MCF 10A (cell line): Measurements from ENCODE around the gene HSD17B7. TPM values are rescaled to one million over a fixed set of nuclear protein-coding genes. Genes with fewer than 3 reads are reported as not detected.
"Not testable (repeated sequence)": the region's sequence is repeated elsewhere in the genome, so short reads cannot be mapped to it uniquely, and the experiment has no call there.

Source experiments
- BruUV-seq: library from RNA; stranded (reverse); fragments of 400-500 nt; replicated peaks from 2 replicates; lab custom pipeline; 2021; lab: Mats Ljungman, UMichigan
- CTCF ChIA-PET: fragments of 300-600 bp; sonication (Branson Sonifier 250); formaldehyde crosslinking; extraction: SDS; loops from one replicate; lab custom pipeline; 2021; ENCODE audit warnings: antibody characterized with exemption, inconsistent platforms; lab: Yijun Ruan, JAX
- POLR2A ChIA-PET: fragments of 300-600, 350-650 bp; sonication (Branson Sonifier 250); formaldehyde crosslinking; extraction: SDS; loops from one replicate; lab custom pipeline; 2020; ENCODE audit warnings: antibody characterized with exemption, inconsistent platforms; lab: Yijun Ruan, JAX
- DNase-seq: peaks from one replicate; pipeline ENCODE4 v3.0.0-alpha.2; 2018; ENCODE audit not compliant: unreplicated experiment
- H3K27ac Mint-ChIP-seq: one replicate; pipeline ENCODE4 v1.8.0; 2022; ENCODE audit warnings: mild to moderate bottlenecking, low read depth, mixed read lengths; ENCODE audit not compliant: unreplicated experiment
- H3K27me3 Mint-ChIP-seq: one replicate; pipeline ENCODE4 v1.8.0; 2022; ENCODE audit warnings: mixed read lengths; ENCODE audit not compliant: insufficient read depth, unreplicated experiment
- H3K36me3 Mint-ChIP-seq: one replicate; pipeline ENCODE4 v1.8.0; 2022; ENCODE audit warnings: mild to moderate bottlenecking, moderate library complexity, mixed read lengths; ENCODE audit not compliant: insufficient read depth, unreplicated experiment
- H3K4me1 Mint-ChIP-seq: one replicate; pipeline ENCODE4 v1.8.0; 2022; ENCODE audit warnings: mixed read lengths; ENCODE audit not compliant: insufficient read depth, unreplicated experiment
- H3K4me3 Mint-ChIP-seq: one replicate; pipeline ENCODE4 v1.8.0; 2022; ENCODE audit warnings: mild to moderate bottlenecking, moderate library complexity, mixed read lengths; ENCODE audit not compliant: unreplicated experiment
- H3K9me3 Mint-ChIP-seq: one replicate; pipeline ENCODE4 v1.8.0; 2022; ENCODE audit warnings: mixed read lengths; ENCODE audit not compliant: unreplicated experiment
- CTCF ChIP-seq: fragments of 200-600 bp; IDR thresholded peaks from one replicate; pipeline ENCODE4 v1.8.0; 2022; ENCODE audit warnings: antibody characterized with exemption, mild to moderate bottlenecking; ENCODE audit not compliant: unreplicated experiment
- intact Hi-C: fragments of 100-400 bp; cut with micrococcal nuclease; formaldehyde crosslinking; loops from 2 replicates; pipeline ENCODE4 v1.14.1; 2022
- total RNA-seq: library from RNA; stranded (reverse); gene quantifications from 2 replicates; pipeline ENCODE4 v1.2.3, GENCODE V29; 2022

HSD17B7 gene
- total RNA-seq, 1 experiment from 2014 or later, result 15.5 TPM

- H3K36me3 Mint-ChIP-seq, result peaks cover 59% of the 10 kb centered on the region
- not testable (repeated sequence) for H3K9me3 Mint-ChIP-seq, H3K4me1 Mint-ChIP-seq, H3K27me3 Mint-ChIP-seq, H3K27ac Mint-ChIP-seq, BruUV-seq, H3K4me3 Mint-ChIP-seq
- POLR2A ChIA-PET, result interaction anchor here (0.6 to 2.0 kb wide), 4 partner anchors 22 to 195 kb away, joined by 3 to 15 read pairs (median 4); no protein-coding TSS in a partner anchor
- peak; percentile 83 for TF ChIP-seq CTCF
- DNase-seq, result peak; percentile 88
- CTCF ChIA-PET, result interaction anchor here (0.6 to 4.5 kb wide), 61 partner anchors 8 to 1858 kb away, joined by 3 to 191 read pairs (median 4); partner anchors contain the start of gene DDR2
- intact Hi-C loops, result loop anchor here (1.0 kb wide), 1 partner anchor 187 kb away; no protein-coding TSS in a partner anchor
Observed at GRCh38 chr1:162799995-162800830, 9.7 kb downstream of the HSD17B7 start.

DNA sequence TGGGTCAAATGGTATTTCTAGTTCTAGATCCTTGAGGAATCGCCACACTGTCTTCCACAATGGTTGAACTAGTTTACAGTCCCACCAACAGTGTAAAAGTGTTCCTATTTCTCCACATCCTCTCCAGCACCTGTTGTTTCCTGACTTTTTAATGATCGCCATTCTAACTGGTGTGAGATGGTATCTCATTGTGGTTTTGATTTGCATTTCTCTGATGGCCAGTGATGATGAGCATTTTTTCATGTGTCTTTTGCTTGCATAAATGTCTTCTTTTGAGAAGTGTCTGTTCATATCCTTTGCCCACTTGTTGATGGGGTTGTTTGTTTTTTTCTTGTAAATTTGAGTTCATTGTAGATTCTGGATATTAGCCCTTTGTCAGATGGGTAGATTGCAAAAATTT, 17.0 kb downstream of the HSD17B7 start:
- H3K27ac Mint-ChIP-seq, H3K4me3 Mint-ChIP-seq, CTCF ChIA-PET: not testable (repeated sequence)

DNA sequence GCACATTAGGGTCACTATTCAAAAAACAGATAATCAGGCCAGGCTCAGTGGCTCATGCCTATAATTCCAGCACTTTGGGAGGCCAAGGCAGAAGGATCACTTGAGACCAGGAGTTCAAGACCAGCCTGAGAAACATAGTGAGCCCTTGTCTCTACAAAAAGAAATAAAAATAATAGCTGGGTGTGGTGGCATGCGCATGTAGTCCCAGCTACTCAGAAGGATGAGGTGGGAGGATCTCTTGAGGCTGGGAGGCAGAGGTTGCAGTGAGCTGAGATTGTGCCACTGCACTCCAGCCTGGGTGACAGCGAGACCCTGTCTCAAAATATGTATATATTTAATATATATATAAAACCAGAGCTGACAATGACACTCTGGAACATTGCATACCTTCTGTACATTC, 21.9 kb downstream of the HSD17B7 start:
- POLR2A ChIA-PET, H3K27me3 Mint-ChIP-seq, H3K27ac Mint-ChIP-seq, H3K9me3 Mint-ChIP-seq, DNase-seq, H3K4me1 Mint-ChIP-seq, H3K4me3 Mint-ChIP-seq, intact Hi-C loops: not testable (repeated sequence)
- H3K36me3 Mint-ChIP-seq, result peaks cover 29% of the 10 kb centered on the region
- BruUV-seq, result TSS peak; percentile 42
- CTCF ChIA-PET, result interaction anchor here (1.6 kb wide), 1 partner anchor 12 kb away, joined by 4 read pairs; no protein-coding TSS in a partner anchor

More for the DNA sequence above, 17.0 kb downstream of the HSD17B7 start:
- BruUV-seq, POLR2A ChIA-PET, DNase-seq, H3K9me3 Mint-ChIP-seq, H3K27me3 Mint-ChIP-seq, intact Hi-C loops, H3K4me1 Mint-ChIP-seq: not testable (repeated sequence)
- H3K36me3 Mint-ChIP-seq, result peaks cover 75% of the 10 kb centered on the region

GRCh38 chr1:162818136-162818535, 27.6 kb downstream of the HSD17B7 start:
- H3K27me3 Mint-ChIP-seq, POLR2A ChIA-PET, H3K36me3 Mint-ChIP-seq, intact Hi-C loops, H3K27ac Mint-ChIP-seq, H3K4me1 Mint-ChIP-seq, H3K4me3 Mint-ChIP-seq, DNase-seq, H3K9me3 Mint-ChIP-seq, BruUV-seq: not testable (repeated sequence)
- CTCF ChIA-PET, result interaction anchor here (0.9 kb wide), 1 partner anchor 35 kb away, joined by 3 read pairs; no protein-coding TSS in a partner anchor

DNA sequence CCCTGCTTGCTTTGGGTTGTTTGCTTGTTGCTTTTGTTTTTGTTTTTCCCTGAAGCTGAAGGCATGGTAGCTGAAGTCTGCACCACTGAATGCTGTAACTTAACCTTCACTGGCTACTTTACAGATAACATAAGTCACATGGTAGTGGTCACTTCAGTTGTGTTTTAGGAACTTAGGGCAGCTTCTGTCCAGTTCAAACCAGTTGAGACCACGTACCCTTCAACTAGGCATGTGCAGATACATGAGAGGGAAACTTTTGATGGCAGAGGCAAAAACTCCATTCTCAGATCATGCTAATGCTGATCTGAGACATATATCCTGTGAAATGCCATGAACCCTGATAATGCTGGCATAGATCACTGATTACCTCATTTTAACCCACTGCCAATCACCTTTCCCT, 28.2 kb downstream of the HSD17B7 start:
- H3K36me3 Mint-ChIP-seq, H3K27me3 Mint-ChIP-seq, DNase-seq, H3K4me3 Mint-ChIP-seq, BruUV-seq, H3K9me3 Mint-ChIP-seq, H3K27ac Mint-ChIP-seq, intact Hi-C loops, H3K4me1 Mint-ChIP-seq, POLR2A ChIA-PET: not testable (repeated sequence)
- CTCF ChIA-PET, result interaction anchor here (0.9 kb wide), 1 partner anchor 35 kb away, joined by 3 read pairs; no protein-coding TSS in a partner anchor
